ENCODE measurements around the gene TNIK.
"Not testable (repeated sequence)": the region's sequence is repeated elsewhere in the genome, so short reads cannot be mapped to it uniquely, and the experiment has no call there.

Gene TNIK

GRCh38 chr3:171468296-171468906 lies 8.2 kb upstream of the TNIK start:
- no peak for DNase-seq
- no peak for ATAC-seq

DNA sequence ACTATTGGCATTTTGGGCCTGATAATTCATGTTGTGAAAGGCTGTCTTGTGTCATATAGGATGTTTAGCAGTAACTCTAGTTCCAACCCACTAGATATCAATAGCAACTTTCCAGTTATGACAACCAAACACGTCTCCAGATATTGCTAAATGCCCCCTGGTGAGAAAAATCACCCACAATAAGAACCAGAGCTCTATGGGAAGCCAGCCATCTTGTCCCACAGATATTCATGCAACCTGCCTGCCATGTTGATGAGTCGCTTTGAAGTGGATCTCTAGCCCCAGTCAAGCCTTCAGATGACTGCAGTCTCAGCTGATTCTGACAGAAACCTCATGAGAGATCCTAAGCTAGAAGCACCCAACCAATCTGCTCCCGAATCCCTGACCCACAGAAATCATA lies 5.6 kb upstream of the TNIK start:
- no peak for ATAC-seq

GRCh38 chr3:171464462-171464861 lies 4.3 kb upstream of the TNIK start:
- ATAC-seq, result no peak

More for the DNA sequence above, 5.6 kb upstream of the TNIK start:
- DNase-seq, result no peak

GRCh38 chr3:171462224-171462623 lies 2.0 kb upstream of the TNIK start:
- no peak for ATAC-seq
- DNase-seq, result no peak

More at GRCh38 chr3:171464462-171464861, 4.3 kb upstream of the TNIK start:
- no peak for DNase-seq

DNA sequence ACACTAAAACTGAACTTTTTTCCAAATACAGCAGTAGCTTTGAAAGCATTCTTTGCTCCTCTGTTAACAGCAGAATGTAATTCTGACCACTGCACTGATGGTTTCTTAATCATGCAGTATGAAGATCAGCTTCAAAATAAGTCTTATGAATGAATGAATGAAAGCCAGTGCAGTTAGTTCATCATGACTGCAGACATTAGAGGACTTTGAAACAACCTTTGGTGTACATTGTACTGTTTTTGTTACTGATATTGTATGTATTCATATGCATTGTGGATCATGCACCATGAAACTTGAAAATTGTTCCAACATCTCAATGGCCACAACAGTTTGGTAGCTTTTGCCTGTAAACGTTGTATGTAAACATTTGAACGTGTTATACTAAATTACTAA lies 1.3 kb upstream of the TNIK start:
- ATAC-seq (no peak), DNase-seq (no peak)

- peak; percentile 48 for DNase-seq
- ATAC-seq, result no peak
Observed at GRCh38 chr3:171460725-171461524, 720 bp upstream of the TNIK start.

GRCh38 chr3:171459137-171459941 lies 866 bp downstream of the TNIK start:
- DNase-seq (peak; percentile 57), ATAC-seq (peak; percentile 11)

GRCh38 chr3:171458864-171459136 lies 1.4 kb downstream of the TNIK start:
- DNase-seq (no peak), ATAC-seq (no peak)

DNA sequence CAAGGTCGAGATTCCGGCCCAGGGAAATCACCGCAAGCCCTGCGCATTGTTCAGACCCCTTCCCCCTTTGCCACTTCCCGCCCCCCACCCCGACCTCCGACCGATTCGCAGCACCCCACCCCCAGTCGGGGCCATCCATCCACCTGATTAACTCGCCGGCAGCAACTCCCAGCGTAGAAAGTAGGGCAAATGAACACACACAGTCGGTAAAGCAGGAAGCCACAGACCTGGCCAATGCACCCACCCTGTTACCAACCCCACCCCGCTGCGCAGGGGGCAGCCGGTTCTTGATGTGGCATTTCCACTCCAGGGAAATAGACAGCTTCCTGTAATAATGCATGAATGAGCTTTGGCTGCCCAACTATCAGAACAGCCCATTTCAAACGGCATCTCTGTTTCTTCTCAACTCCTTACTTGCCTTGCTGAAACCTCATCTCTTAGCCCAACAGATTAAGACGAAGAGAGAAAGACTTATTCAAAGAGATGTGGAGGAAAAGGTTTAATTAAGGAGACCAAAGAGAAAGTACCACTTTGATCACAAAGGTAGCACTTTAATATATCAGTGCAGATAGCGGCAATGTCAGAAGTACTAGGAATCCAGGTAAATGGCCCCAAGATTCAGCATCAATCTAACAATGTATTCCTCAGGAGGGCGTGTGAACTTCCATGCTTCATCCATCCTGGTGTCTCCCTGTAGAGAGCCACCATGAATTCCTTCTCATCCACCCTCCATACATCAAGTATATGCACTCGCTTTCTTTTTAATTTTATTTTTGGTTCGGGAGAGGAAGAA lies 1.9 kb downstream of the TNIK start:
- peak; percentile 46 for DNase-seq
- no peak for ATAC-seq

DNA sequence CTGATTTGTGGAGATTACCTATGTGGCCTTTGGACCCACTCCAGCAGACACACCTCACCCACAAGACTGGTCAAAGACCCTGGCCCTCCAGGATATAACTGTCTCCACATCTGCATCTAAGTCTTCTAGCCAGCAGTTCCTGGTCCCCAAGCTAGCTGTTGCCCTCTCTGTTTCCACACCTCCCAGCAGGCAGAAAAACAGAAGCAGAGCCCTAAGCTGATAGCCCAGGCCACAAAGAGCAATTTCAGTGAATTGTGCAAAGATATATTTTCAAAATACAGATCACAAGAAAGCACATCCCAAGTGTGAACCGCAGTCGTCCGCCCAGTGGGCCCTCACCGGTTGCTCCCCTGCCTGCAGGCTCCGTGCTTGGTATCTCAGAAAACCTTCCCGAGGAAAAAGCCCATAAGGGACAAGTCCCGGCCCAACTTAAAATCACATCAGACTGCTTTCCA lies 2.6 kb downstream of the TNIK start:
- peak; percentile 0 for ATAC-seq
- peak; percentile 26 for DNase-seq

DNA sequence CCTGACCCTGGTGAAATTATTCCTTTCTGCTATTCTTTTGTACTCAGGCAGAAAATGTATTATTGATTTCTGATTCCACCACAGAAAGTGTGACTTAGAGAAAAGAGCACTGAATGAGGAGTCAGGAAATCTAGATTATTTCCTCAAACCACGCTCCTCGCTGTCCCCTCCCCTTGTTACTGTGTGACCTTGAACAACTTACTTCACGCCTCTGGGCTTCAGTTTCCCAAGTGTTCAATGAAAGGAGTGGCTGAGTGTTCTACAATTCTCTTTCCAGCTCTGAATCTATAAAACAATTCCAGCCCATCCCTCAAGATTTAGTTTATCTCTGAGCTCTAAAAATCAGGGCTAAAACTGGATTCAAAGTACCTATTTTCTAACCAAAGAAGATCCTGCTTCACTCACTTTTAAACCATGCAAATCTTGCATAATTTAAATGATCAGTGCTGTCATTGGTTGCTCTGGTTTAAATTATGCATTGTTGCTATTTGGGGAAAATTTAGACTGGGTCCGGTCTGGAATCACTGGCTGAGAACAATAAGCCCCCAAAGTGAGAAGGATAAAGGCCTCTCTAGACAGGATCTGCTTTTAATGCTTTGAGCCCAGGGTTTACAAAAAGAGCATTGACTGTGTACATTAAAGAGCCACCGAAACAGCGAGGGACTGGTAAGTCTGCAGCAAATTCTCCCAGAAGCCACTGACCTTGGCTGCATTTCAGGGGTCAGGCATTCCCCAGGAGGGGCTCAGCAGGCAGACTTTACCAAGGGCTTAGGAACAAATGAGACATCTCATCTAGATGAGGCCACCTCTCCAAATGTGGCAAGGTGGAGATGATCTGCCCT lies 3.2 kb downstream of the TNIK start:
- DNase-seq, result no peak

DNA sequence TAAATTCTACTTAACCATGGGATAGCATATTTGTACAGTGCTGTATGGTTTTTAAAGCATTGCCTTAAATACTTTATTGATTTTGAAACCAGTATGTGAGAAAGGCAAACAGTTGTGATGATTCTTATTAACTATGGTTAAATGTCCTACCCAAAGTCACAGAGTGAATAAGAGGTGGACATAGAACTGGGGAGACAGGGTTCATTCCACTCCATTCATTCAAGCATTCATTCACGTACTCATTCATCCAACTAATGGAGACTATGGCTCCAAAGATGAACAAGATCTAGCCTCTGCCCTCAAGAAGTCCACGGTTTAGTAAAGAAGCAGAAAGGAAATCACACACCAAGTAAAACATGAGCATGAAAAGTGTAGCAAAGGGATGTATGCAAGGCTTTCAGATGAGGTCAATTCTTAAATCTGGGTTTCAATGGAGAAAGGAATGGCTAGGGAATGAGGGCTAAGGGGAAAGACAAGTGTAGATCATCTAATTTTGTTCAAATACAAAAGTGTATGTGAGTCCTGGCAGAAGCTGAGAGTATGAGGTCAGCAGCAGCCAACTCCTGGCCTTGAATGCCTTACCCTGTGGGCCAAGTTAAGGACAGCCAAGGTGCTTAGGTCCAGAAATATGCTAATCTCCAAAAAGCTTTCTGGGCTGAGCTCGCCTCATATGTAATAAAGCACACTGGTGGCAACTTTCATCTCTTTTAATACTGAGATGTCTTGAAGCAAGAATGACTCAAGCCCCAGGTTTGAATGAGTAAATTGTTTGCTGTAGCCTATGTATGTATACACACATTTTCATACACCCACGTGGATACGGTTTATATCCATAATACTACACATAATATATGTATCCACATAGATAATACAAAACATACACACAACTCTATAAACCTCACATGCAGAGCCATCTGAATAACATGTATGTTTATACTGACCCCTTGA lies 4.3 kb downstream of the TNIK start:
- ATAC-seq (no peak), DNase-seq (no peak)

More for the DNA sequence above, 3.2 kb downstream of the TNIK start:
- peak; percentile 20 for ATAC-seq

GRCh38 chr3:171454041-171454440 lies 6.2 kb downstream of the TNIK start:
- ATAC-seq, result no peak
- no peak for DNase-seq

GRCh38 chr3:171453180-171453886 lies 6.9 kb downstream of the TNIK start:
- peak; percentile 37 for DNase-seq

DNA sequence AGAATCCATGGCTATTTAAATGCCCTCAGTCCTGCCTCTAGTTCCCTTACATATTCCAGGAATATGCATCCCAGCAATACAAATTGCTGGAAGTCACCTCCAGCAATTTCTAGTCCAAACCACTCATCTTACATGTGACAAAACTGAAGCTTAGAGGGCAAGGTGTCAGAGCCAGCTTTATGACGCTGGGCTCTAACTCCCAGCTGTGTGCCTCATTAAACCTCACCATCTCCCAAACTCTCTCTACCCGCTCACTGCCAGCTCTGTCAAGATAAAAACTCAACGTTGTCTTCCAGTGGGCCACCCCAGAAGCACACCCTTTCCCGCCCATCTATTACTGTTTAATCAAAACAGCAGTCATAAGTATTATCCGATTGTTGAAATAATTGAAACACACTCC lies 7.9 kb downstream of the TNIK start:
- ATAC-seq, result no peak
- no peak for DNase-seq

More at GRCh38 chr3:171453180-171453886, 6.9 kb downstream of the TNIK start:
- no peak for ATAC-seq

DNA sequence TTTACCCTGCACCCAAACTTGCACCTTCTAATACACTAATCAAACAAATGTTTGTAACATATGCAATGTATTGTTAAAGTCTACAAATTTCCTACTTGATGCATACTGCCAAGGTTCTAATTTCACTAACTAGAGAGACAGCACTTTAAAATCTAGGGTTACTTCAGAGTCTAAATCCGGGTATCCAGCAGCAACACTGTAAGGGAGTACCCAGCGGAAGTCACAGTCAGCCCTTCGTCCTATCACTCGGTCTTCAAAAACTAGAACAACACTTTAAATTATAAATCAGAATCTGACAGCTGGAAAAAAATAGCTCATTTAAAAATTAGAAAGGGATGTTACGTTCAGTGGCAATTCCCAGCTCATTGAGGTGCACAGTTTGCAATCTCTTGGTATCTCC lies 8.3 kb downstream of the TNIK start:
- DNase-seq, result no peak
- ATAC-seq, result no peak

GRCh38 chr3:171447579-171447891 lies 12.7 kb downstream of the TNIK start:
- not testable (repeated sequence) for DNase-seq, ATAC-seq

GRCh38 chr3:171446801-171447578 lies 13.2 kb downstream of the TNIK start:
- ATAC-seq, result no peak

DNA sequence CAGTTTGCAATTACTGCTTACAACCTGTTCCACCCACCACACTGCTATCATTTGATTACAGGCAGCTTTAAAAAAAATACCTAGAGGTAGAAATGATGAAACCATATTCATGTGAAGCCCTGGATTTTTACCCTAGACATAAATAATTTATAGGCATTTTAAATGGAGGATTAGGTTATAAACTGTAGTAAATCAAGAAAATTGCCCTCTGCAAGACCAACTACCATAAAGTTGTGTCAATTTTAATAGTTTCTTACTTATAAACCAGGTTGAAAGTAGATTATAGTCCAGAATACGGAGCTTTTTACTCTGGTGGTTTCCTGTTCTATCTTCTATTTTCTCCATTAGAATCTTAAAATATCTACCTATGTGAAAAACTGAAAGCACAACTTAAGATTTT lies 13.9 kb downstream of the TNIK start:
- ATAC-seq, result no peak
- no peak for DNase-seq

More at GRCh38 chr3:171446801-171447578, 13.2 kb downstream of the TNIK start:
- DNase-seq, result no peak
